ENCODE results near the gene FSHR. TPM values are rescaled to one million over a fixed set of nuclear protein-coding genes. Genes with fewer than 3 reads are reported as not detected.

Gene FSHR
- total RNA-seq, 1 donor from 2014 or later = not detected

DNA sequence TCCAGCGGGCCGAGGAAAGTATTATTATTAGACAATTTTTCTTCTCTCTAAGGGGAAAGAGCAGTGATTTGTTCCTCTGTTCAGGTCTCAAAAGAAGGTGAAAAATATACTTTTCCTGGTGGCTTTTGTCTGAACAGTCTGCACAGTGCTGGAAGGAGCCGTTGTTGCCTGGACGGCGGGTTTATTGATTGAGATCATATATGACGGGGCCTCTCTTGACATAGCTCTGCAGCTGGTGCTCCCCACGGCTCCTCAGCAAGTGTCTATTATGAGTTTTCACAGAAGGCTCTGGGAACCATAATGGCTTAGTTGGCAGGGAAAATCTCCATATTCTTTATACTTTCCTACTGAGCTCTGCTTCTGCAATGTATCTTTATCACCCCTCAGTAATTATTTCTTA, 42.9 kb downstream of the FSHR start:
- no peaks in the 10 kb centered on the region for H3K27me3 ChIP-seq (ENCODE audit: control insufficient read depth, insufficient read depth, low read length)
- FAIRE-seq = no peak
- DNase-seq (ENCODE audit: low read depth) = no peak
- H3K36me3 ChIP-seq (ENCODE audit: control insufficient read depth, insufficient read depth, low read length) = no peaks in the 10 kb centered on the region
- no peak overlapping the region for H3K4me3 ChIP-seq (ENCODE audit: low read depth, low read length)
- TF ChIP-seq, protein P1, sequence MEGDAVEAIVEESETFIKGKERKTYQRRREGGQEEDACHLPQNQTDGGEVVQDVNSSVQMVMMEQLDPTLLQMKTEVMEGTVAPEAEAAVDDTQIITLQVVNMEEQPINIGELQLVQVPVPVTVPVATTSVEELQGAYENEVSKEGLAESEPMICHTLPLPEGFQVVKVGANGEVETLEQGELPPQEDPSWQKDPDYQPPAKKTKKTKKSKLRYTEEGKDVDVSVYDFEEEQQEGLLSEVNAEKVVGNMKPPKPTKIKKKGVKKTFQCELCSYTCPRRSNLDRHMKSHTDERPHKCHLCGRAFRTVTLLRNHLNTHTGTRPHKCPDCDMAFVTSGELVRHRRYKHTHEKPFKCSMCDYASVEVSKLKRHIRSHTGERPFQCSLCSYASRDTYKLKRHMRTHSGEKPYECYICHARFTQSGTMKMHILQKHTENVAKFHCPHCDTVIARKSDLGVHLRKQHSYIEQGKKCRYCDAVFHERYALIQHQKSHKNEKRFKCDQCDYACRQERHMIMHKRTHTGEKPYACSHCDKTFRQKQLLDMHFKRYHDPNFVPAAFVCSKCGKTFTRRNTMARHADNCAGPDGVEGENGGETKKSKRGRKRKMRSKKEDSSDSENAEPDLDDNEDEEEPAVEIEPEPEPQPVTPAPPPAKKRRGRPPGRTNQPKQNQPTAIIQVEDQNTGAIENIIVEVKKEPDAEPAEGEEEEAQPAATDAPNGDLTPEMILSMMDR (IDR thresholded peaks at IDR 0.05; ENCODE audit: insufficient read depth, low read length, severe bottlenecking) = no peak

DNA sequence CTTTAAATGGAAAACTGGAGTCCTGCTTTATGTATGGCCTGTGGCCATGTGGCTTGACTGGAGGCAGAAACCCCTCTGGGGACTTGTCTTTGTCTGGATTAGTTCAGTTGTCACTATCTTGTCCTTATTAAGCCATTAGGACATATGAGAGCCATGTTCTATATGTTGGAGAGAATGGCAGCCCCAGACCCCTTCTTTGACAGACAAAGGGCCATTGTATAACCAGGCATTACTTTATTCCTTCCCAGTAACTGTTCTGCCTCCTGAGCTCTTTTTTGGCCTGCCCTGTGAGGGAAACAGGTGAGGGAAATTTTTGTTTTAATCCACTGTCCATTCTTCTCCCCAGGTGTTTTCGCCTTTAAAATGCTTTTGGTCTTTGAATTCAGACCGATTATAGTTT, 43.3 kb downstream of the FSHR start:
- TF ChIP-seq, protein P1 (IDR thresholded peaks at IDR 0.05; ENCODE audit: insufficient read depth, low read length, severe bottlenecking) = no peak
- no peak for FAIRE-seq
- Histone ChIP-seq H3K36me3 (ENCODE audit: control insufficient read depth, insufficient read depth, low read length) (no peaks in the 10 kb centered on the region), H3K4me3 (ENCODE audit: low read depth, low read length) (no peak overlapping the region), H3K27me3 (ENCODE audit: control insufficient read depth, insufficient read depth, low read length) (no peaks in the 10 kb centered on the region)
- no peak for DNase-seq (ENCODE audit: low read depth)

DNA sequence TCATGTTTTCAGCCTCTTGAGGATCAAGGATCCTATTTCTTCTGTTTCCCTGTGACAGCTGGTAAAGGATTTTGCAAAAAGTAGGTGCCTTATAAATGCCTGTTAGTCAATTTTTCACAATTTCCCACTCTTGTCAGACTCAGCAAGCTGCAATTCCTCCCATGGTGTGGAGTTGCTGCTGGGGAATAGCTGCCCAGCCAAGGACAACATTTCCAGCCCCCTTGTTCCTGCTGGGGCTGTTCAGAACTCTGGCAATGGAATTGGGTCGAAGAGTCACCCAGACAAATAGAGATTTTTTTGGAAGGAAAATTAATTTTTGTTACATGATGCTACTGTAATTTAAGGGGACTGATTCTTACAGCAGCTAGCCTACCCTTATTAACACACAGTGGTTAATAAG, 43.7 kb downstream of the FSHR start:
- TF ChIP-seq, protein P1 (IDR thresholded peaks at IDR 0.05; ENCODE audit: insufficient read depth, low read length, severe bottlenecking) = no peak
- no peak for DNase-seq (ENCODE audit: low read depth)
- no peak overlapping the region for H3K4me3 ChIP-seq (ENCODE audit: low read depth, low read length)
- H3K27me3 ChIP-seq (ENCODE audit: control insufficient read depth, insufficient read depth, low read length) = no peaks in the 10 kb centered on the region
- FAIRE-seq = no peak
- no peaks in the 10 kb centered on the region for H3K36me3 ChIP-seq (ENCODE audit: control insufficient read depth, insufficient read depth, low read length)

DNA sequence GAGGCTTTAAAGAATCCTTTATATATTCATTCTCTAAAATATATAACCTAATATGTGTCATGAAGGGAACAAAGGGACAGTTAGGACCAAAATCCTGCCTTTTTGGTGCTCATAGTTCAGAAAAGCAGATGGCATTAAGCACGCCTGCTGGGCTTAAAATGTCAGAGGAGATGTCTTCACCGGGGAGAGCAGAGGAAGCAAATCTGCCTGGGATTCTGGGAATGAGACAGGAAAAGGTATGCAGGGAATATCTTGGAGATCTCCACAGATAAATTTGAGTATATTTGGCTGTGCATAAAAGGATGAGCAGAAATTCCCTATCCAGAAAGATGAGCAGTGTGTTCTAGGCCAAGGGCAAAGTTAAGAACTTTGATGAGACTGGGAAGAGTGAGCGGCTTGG, 45.5 kb downstream of the FSHR start:
- DNase-seq (ENCODE audit: low read depth) (no peak), FAIRE-seq (no peak)
- Histone ChIP-seq H3K4me3 (ENCODE audit: low read depth, low read length) (no peak overlapping the region), H3K36me3 (ENCODE audit: control insufficient read depth, insufficient read depth, low read length) (no peaks in the 10 kb centered on the region), H3K27me3 (ENCODE audit: control insufficient read depth, insufficient read depth, low read length) (no peaks in the 10 kb centered on the region)
- TF ChIP-seq, protein P1 (IDR thresholded peaks at IDR 0.05; ENCODE audit: insufficient read depth, low read length, severe bottlenecking) = no peak

DNA sequence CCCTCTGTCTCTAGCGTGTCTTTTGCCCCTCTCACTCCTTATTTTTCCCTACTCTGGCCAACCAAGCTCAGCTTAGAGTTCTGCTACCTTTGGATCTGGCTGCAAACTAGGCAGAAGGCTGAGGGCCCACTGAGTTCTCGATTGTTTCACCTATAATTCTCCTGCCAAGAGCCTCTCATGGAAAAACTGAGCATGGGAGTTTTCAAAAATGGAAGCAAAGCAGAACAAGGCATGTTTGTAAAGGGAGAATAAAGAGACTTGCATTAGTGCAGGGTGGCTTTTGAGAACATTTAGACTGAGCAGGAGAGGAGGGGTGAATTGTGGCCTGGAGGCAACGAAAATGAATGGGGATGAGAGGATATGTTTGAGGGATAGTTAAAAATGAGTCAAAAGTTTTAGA, 45.9 kb downstream of the FSHR start:
- TF ChIP-seq, protein P1 (IDR thresholded peaks at IDR 0.05; ENCODE audit: insufficient read depth, low read length, severe bottlenecking) = no peak
- no peak overlapping the region for H3K4me3 ChIP-seq (ENCODE audit: low read depth, low read length)
- FAIRE-seq (no peak), DNase-seq (ENCODE audit: low read depth) (no peak)
- H3K27me3 ChIP-seq (ENCODE audit: control insufficient read depth, insufficient read depth, low read length) = no peaks in the 10 kb centered on the region
- no peaks in the 10 kb centered on the region for H3K36me3 ChIP-seq (ENCODE audit: control insufficient read depth, insufficient read depth, low read length)

DNA sequence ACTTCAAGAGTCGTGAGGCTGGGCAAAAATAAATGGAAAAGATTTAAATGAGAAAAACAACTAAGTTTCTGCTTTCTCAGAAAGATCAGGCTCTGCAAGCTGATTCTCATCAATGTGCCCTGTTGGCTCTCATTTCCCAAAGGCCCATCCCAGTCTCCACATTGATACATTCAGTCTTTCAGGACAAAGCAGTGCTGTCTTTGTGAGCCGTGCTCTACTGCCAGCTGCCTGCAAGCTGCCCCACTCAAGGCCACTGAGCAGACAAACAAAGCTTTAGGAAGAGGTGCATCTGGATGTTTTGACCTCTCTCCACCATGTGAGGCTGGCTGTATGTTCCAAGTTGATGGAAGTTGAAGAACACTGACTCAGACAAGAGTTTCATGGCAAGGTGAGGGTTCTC, 48.8 kb downstream of the FSHR start:
- Histone ChIP-seq H3K36me3 (ENCODE audit: control insufficient read depth, insufficient read depth, low read length) (no peaks in the 10 kb centered on the region), H3K27me3 (ENCODE audit: control insufficient read depth, insufficient read depth, low read length) (no peaks in the 10 kb centered on the region), H3K4me3 (ENCODE audit: low read depth, low read length) (no peak overlapping the region)
- FAIRE-seq = no peak
- no peak for DNase-seq (ENCODE audit: low read depth)
- TF ChIP-seq, protein P1 (IDR thresholded peaks at IDR 0.05; ENCODE audit: insufficient read depth, low read length, severe bottlenecking) = no peak
